ENCODE measurements around the gene GPR15.

Gene GPR15

GRCh38 chr3:98532275-98532637 is 478 bp downstream of the GPR15 start:
- no peak for DNase-seq

GRCh38 chr3:98532709-98533571 is 1.2 kb downstream of the GPR15 start:
- no peak for DNase-seq

GRCh38 chr3:98534168-98534567 is 2.4 kb downstream of the GPR15 start:
- DNase-seq: no peak

- no peak for DNase-seq
Measured at GRCh38 chr3:98534734-98535133, 3.0 kb downstream of the GPR15 start.

GRCh38 chr3:98536456-98537017 is 4.8 kb downstream of the GPR15 start:
- DNase-seq: no peak

- DNase-seq: no peak
Measured at GRCh38 chr3:98540346-98540745, 8.6 kb downstream of the GPR15 start.

GRCh38 chr3:98541695-98542094 is 9.9 kb downstream of the GPR15 start:
- no peak for DNase-seq

GRCh38 chr3:98542623-98543022 is 10.8 kb downstream of the GPR15 start:
- no peak for DNase-seq

GRCh38 chr3:98545940-98546339 is 14.2 kb downstream of the GPR15 start:
- no peak for DNase-seq

- no peak for DNase-seq
Measured at GRCh38 chr3:98548544-98548943, 16.8 kb downstream of the GPR15 start.

GRCh38 chr3:98550833-98551232 is 19.1 kb downstream of the GPR15 start:
- no peak for DNase-seq

- DNase-seq: no peak
Measured at GRCh38 chr3:98551236-98551635, 19.5 kb downstream of the GPR15 start.

- DNase-seq: no peak
Measured at GRCh38 chr3:98551754-98552153, 20.0 kb downstream of the GPR15 start.

GRCh38 chr3:98552232-98553020 is 20.6 kb downstream of the GPR15 start:
- no peak for DNase-seq

- no peak for DNase-seq
Measured at GRCh38 chr3:98553021-98553563, 21.3 kb downstream of the GPR15 start.

- peak; percentile 72 for DNase-seq
Measured at GRCh38 chr3:98553753-98554152, 22.0 kb downstream of the GPR15 start.

- no peak for DNase-seq
Measured at GRCh38 chr3:98554580-98554979, 22.8 kb downstream of the GPR15 start.

GRCh38 chr3:98555025-98555379 is 23.2 kb downstream of the GPR15 start:
- DNase-seq: peak; percentile 13

- DNase-seq: peak; percentile 32
Measured at GRCh38 chr3:98556164-98557130, 24.7 kb downstream of the GPR15 start.

- DNase-seq: no peak
Measured at GRCh38 chr3:98557324-98558010, 25.7 kb downstream of the GPR15 start.

- no peak for DNase-seq
Measured at GRCh38 chr3:98558100-98558827, 26.5 kb downstream of the GPR15 start.
